ENCODE data around the gene AP2M1. TPM values are rescaled to one million over a fixed set of nuclear protein-coding genes. Genes with fewer than 3 reads are reported as not detected.

The AP2M1 gene
- total RNA-seq, 1 donor from 2014 or later: 318 TPM

DNA sequence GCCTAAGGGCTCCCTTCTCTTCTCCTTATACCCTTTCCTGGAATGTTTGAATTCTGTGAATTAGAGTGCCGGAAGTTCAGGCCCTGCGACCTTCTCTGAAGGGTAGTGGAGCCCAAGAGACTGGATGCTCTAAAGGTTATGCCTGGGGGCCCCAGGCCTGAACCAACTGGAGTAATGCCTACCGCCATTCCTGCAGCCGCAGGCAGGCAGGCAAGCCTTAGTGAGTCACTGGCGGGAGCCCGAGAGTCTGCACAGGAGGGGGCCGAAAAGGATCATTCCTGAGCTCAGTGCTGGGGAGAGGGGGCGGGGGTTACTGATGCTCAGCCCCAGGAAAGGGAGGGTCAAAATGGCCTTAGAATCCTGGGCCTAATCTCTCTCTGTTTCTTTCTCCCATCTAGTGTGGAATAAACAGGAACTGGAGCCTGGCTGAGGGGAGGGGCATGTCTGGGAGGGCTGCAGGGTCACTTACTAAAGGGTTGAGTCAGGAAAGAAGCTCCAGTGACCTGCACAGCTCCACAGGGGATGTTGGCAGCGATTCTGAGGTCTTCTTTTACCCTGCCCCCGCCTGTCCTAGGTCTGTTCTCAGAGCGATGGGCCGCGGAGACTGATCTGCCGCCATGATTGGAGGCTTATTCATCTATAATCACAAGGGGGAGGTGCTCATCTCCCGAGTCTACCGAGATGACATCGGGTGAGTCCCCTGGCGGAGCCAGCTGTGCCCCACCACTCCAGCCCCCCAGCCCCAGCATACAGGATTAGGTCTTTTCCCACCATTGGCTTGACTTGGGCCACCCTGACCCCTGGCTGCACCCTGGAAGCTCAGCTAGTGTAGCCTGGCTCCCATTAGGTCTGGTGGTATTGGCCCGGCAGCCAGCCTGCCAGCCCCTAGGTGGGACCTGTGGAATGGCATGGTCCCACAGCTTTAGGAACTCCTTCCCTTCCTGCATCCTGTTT, 2.0 kb downstream of the AP2M1 start:
- ATAC-seq: peak; percentile 34
- intact Hi-C loops (cut with micrococcal nuclease): no loop called here
- DNase-seq: peak; percentile 76

GRCh38 chr3:184177331-184177731, 2.7 kb downstream of the AP2M1 start:
- intact Hi-C loops (cut with micrococcal nuclease): no loop called here
- ATAC-seq (no peak), DNase-seq (no peak)

GRCh38 chr3:184177767-184178306, 3.2 kb downstream of the AP2M1 start:
- DNase-seq (no peak), ATAC-seq (no peak)
- intact Hi-C loops (cut with micrococcal nuclease): no loop called here

GRCh38 chr3:184178521-184179138, 4.0 kb downstream of the AP2M1 start:
- intact Hi-C loops (cut with micrococcal nuclease): no loop called here
- ATAC-seq: no peak
- DNase-seq: no peak

DNA sequence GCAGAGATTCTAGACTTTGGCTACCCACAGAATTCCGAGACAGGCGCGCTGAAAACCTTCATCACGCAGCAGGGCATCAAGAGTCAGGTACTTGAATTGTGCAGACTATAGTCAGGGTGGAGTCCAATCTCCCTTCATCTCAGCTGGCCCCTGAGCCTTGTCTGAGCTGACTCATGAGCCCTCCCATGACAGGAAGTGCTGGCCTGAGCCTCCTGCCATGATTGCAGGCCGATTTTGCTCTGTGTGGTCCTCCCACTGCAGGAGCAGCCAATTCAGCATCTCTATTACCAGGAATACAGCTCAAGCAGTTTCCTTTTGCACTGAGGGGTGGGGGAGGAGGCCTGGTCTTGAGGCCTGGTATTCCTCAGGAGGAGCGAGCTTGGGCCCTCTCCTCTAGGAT, 5.5 kb downstream of the AP2M1 start:
- intact Hi-C loops (cut with micrococcal nuclease): no loop called here
- no peak for DNase-seq
- no peak for ATAC-seq

DNA sequence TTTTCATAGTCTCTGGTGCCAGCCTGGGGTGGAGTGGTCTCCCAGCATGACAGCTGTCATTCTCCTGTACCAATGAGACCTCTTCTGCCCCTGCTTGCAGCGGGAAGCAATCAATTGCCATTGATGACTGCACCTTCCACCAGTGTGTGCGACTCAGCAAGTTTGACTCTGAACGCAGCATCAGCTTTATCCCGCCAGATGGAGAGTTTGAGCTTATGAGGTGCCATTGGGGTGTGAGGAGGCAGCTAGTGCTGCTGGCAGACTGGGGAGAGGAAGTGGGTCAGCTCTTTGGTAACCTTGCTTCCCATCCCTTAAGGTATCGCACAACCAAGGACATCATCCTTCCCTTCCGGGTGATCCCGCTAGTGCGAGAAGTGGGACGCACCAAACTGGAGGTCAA, 6.9 kb downstream of the AP2M1 start:
- intact Hi-C loops (cut with micrococcal nuclease): no loop called here
- ATAC-seq (no peak), DNase-seq (no peak)

GRCh38 chr3:184183679-184184078, 9.0 kb downstream of the AP2M1 start:
- no peak for ATAC-seq
- DNase-seq: no peak
- intact Hi-C loops (cut with micrococcal nuclease): no loop called here

DNA sequence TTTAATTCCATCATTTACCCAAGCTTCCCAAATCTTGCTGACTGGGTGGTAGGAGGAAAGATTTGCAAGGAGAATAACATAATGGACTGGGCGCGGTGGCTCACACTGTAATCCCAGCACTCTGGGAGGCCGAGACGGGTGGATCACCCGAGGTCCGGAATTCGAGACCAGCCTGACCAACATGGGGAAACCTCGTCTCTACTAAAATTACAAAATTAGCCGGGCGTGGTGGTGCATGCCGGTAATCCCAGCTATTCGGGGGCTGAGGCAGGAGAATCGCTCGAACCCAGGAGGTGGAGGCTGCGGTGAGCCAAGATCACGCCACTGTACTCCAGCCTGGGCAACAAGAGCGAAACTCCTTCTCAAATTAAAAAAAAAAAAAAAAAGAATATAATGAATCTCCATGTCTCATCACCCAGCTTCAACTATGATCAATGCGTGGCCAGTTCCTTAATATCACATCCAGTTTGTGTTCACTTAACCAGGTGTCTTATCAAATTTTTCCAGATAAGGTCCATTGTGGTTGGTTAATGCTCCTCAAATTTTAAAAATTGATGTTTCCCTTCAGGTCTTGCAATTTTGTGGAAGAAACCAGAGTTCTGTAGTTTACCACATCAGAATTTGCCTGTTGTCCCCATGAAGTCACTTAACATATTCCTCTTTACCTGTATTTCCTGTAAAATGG, 10.0 kb downstream of the AP2M1 start:
- DNase-seq: no peak
- intact Hi-C loops (cut with micrococcal nuclease): no loop called here
- ATAC-seq: no peak

DNA sequence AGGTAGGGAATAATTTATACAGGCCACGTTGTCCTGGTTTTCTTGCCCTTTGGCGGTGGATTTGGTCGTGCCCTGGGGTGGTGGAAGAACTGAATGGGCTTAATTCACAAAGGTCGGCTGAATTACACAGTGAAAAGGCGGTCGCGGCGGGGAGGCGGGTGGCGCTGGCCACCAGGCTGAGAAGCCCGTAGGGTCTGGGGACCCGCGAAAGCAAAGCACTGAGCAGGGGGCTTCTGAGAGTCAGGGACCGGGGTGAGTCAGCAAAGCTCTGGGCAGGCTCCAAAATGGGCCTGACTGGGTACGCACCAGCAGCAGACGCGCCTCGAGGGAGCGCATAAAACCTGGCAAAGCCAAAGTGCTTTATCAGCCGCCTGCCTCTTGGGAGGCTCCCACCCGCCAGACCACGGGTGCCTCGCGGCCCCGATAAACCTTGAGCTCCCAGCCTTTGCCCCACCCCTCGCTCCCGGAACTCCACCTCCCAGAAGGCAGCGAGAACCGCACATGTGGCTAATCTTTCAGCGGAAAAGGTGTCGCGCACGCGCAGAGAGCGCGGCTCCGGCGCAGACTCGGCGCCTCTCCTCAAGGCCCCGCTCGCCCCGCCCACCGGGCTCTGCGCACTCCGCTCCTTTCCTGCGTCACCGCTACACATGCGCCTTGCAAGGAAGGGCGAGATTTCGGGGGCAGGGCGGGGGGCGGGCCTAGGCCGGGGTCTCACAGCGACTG, 11.0 kb downstream of the AP2M1 start:
- DNase-seq: peak; percentile 100
- intact Hi-C loops (cut with micrococcal nuclease): no loop called here
- ATAC-seq: peak; percentile 97

GRCh38 chr3:184186184-184186901, 11.7 kb downstream of the AP2M1 start, which contains the start of gene ABCF3:
ABCF3 (plus strand) TSS chr3:184186199; CDS start chr3:184186208, 9 bp downstream.
- ATAC-seq (peak; percentile 34), DNase-seq (peak; percentile 73)
- intact Hi-C loops (cut with micrococcal nuclease): no loop called here

DNA sequence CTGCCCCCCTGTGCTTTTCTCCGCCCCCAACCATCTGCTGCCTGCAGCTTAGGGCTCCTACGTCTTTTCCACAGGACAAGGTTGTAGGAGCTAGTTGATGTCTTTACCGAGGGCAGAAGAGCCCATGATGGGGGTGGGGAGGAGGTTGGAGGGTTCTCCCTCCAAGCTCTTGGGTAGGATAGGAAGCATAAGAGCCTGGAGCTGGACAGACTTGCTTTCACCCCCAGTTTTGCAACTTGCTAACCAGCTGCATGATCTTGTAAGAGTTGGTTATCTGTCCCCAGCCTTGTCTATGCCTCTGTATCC, 12.2 kb downstream of the AP2M1 start:
- ATAC-seq (no peak), DNase-seq (no peak)
- intact Hi-C loops (cut with micrococcal nuclease): no loop called here

DNA sequence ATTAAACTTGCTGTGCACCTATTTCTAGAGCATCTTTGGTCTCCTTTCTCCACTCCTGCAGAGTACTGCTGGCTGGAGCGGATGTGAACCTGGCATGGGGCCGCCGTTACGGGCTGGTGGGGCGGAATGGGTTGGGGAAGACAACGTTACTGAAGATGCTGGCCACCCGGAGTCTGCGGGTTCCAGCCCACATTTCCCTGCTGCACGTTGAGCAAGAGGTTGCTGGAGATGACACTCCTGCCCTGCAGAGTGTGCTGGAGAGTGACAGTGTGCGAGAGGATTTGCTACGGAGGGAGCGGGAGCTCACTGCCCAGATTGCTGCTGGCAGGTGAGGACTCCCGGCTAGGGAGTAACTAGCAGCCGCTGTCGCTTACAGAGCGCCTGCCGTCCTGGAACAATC, 13.4 kb downstream of the AP2M1 start:
- no peak for ATAC-seq
- intact Hi-C loops (cut with micrococcal nuclease): no loop called here

DNA sequence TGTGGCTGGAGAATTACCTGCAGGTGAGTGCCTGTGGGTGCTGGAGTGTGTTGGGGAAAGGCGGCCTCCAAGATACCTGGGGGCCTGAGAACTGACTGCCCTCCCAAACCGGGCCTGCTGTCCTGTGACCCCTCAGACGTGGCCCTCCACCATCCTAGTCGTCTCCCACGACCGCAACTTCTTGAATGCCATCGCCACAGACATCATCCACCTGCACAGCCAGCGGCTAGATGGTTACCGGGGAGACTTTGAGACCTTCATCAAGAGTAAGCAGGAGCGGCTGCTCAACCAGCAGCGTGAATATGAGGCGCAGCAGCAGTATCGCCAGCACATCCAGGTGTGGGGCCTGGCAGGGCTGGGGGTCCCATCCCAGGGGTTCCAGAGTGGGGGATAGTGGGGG, 14.8 kb downstream of the AP2M1 start:
- DNase-seq: no peak
- intact Hi-C loops (cut with micrococcal nuclease): no loop called here
- no peak for ATAC-seq

More for the DNA sequence above, 13.4 kb downstream of the AP2M1 start:
- no peak for DNase-seq

DNA sequence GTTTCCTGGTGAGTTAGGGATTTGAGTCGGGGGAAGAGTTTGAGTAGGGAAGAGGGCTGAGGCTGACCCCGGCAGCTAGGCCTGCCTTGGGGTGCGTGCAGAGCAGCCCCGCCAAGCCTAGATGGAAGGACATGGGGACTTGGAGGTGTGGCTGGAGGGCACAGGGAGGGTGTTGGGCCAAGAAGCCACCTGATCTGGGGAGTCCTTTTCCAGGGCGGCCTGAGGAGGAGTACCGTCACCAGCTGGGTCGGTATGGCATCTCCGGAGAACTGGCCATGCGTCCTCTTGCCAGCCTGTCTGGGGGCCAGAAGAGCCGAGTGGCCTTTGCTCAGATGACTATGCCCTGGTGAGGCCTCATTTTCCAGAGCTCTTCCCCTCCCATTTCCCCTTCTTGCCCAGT, 18.2 kb downstream of the AP2M1 start:
- ATAC-seq: no peak
- intact Hi-C loops (cut with micrococcal nuclease): no loop called here
- no peak for DNase-seq

- ATAC-seq (no peak), DNase-seq (no peak)
- intact Hi-C loops (cut with micrococcal nuclease): no loop called here
Measured at GRCh38 chr3:184193991-184194539, 19.4 kb downstream of the AP2M1 start.

GRCh38 chr3:184196536-184196935, 21.9 kb downstream of the AP2M1 start:
- DNase-seq (no peak), ATAC-seq (no peak)
- intact Hi-C loops (cut with micrococcal nuclease): no loop called here

GRCh38 chr3:184198509-184198908, 23.9 kb downstream of the AP2M1 start:
- ATAC-seq (no peak), DNase-seq (no peak)
- intact Hi-C loops (cut with micrococcal nuclease): no loop called here

- ATAC-seq (no peak), DNase-seq (no peak)
- intact Hi-C loops (cut with micrococcal nuclease): no loop called here
Measured at GRCh38 chr3:184200825-184201224, 26.2 kb downstream of the AP2M1 start.
